ENCODE results near the gene NXPH3.

DNA sequence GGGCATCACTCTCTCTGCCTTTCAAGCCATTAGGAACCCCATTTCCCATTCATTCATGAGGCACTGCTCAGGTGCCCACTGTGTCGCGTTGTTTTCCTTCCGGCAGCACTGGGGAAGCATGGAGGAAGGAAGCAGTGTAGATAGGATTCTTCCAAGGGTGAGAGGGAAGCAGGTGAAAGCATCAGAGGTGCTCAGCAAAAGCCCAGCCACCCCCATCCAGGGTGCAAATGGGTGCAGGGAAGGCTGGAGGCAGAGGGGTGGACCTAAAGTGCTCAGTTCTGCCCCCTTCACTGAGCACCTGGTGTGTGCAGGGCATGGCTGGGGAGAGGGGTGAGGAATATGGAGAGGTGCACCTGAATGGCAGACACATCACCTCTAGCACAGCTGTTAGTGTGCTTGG lies 3.4 kb upstream of the NXPH3 start:
- TF ChIP-seq, protein P1, sequence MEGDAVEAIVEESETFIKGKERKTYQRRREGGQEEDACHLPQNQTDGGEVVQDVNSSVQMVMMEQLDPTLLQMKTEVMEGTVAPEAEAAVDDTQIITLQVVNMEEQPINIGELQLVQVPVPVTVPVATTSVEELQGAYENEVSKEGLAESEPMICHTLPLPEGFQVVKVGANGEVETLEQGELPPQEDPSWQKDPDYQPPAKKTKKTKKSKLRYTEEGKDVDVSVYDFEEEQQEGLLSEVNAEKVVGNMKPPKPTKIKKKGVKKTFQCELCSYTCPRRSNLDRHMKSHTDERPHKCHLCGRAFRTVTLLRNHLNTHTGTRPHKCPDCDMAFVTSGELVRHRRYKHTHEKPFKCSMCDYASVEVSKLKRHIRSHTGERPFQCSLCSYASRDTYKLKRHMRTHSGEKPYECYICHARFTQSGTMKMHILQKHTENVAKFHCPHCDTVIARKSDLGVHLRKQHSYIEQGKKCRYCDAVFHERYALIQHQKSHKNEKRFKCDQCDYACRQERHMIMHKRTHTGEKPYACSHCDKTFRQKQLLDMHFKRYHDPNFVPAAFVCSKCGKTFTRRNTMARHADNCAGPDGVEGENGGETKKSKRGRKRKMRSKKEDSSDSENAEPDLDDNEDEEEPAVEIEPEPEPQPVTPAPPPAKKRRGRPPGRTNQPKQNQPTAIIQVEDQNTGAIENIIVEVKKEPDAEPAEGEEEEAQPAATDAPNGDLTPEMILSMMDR (IDR thresholded peaks at IDR 0.05; ENCODE audit: poor library complexity) = no peak
- TF ChIP-seq EZH2phosphoT487 (IDR thresholded peaks at IDR 0.05; ENCODE audit: low read depth, severe bottlenecking, unreplicated experiment) = no peak
- TF ChIP-seq EZH2 (IDR thresholded peaks at IDR 0.05; ENCODE audit: borderline replicate concordance) = no peak
